IMR-90 (cell line): ENCODE results near the gene TACC2. TPM values are rescaled to one million over a fixed set of nuclear protein-coding genes. Genes with fewer than 3 reads are reported as not detected.

ENCODE experiments used
- ATAC-seq: fragments of 200-7000 bp; cut with Tn5 transposase; 2 replicates; pipeline ENCODE4 v1.9.1; 2020; ENCODE audit warnings: low read depth, mild to moderate bottlenecking, moderate library complexity
- BruUV-seq: library from RNA; stranded (reverse); fragments of 400-500 nt; replicated peaks from 2 replicates; lab custom pipeline; 2021; lab: Mats Ljungman, UMichigan
- CTCF ChIA-PET: fragments of 300-600 bp; formaldehyde crosslinking; extraction: SDS; loops from one replicate; lab custom pipeline; 2021; ENCODE audit warnings: antibody characterized with exemption; lab: Yijun Ruan, JAX
- POLR2A ChIA-PET: fragments of 300-600 bp; sonication (Branson Sonifier 250); formaldehyde crosslinking; loops from one replicate; lab custom pipeline; 2022; ENCODE audit warnings: antibody characterized with exemption; ENCODE audit not compliant: unreplicated experiment; lab: Charles Lee
- DNase-seq: peaks from one replicate; pipeline ENCODE4 v3.0.0; 2013
- H2AFZ ChIP-seq: replicated peaks from 2 replicates; pipeline ENCODE3; 2013; ENCODE audit warnings: low read length, mild to moderate bottlenecking; ENCODE audit not compliant: poor library complexity
- H2AK5ac ChIP-seq: 2 replicates; pipeline ENCODE4 v1.6.1; 2013; ENCODE audit warnings: low read depth, low read length, inconsistent platforms
- H2AK9ac ChIP-seq: replicated peaks from 2 replicates; pipeline ENCODE3; 2013; ENCODE audit warnings: mild to moderate bottlenecking, low read depth, low read length, moderate library complexity; ENCODE audit not compliant: poor library complexity
- H2BK120ac ChIP-seq: 2 replicates; pipeline ENCODE4 v1.6.1; 2013; ENCODE audit warnings: low read depth, low read length, inconsistent platforms
- H2BK15ac ChIP-seq: 3 replicates; pipeline ENCODE4 v1.6.1; 2013; ENCODE audit warnings: low read depth, low read length, inconsistent platforms
- H2BK20ac ChIP-seq: 2 replicates; pipeline ENCODE4 v1.6.1; 2013; ENCODE audit warnings: low read depth, mild to moderate bottlenecking, inconsistent platforms, low read length, moderate library complexity
- H2BK5ac ChIP-seq: 2 replicates; pipeline ENCODE4 v1.6.1; 2013; ENCODE audit warnings: mild to moderate bottlenecking, low read depth, low read length, inconsistent platforms; ENCODE audit not compliant: poor library complexity, severe bottlenecking
- H3K14ac ChIP-seq: replicated peaks from 2 replicates; pipeline ENCODE4 v1.6.1; 2013; ENCODE audit warnings: low read depth, low read length, inconsistent platforms
- H3K18ac ChIP-seq: 2 replicates; pipeline ENCODE4 v1.6.1; 2013; ENCODE audit warnings: low read depth, low read length, control low read depth
- H3K23ac ChIP-seq: 2 replicates; pipeline ENCODE4 v1.6.1; 2013; ENCODE audit warnings: low read depth, low read length, inconsistent platforms
- H3K27ac ChIP-seq: 2 replicates; pipeline ENCODE4 v1.5.1; 2013; ENCODE audit warnings: mild to moderate bottlenecking, control low read depth, low read length; ENCODE audit not compliant: insufficient read depth
- H3K27me3 ChIP-seq: 2 replicates; pipeline ENCODE4 v1.6.1; 2013; ENCODE audit warnings: low read length; ENCODE audit not compliant: control insufficient read depth, insufficient read depth
- H3K36me3 ChIP-seq: 2 replicates; pipeline ENCODE4 v1.6.1; 2013; ENCODE audit warnings: low read length, mixed read lengths; ENCODE audit not compliant: control insufficient read depth, insufficient read depth
- H3K4ac ChIP-seq: 2 replicates; pipeline ENCODE4 v1.6.1; 2013; ENCODE audit warnings: low read depth, low read length, inconsistent platforms
- H3K4me1 ChIP-seq: 2 replicates; pipeline ENCODE4 v1.6.1; 2013; ENCODE audit warnings: low read length, mixed read lengths; ENCODE audit not compliant: control insufficient read depth, insufficient read depth
- H3K4me2 ChIP-seq: 2 replicates; pipeline ENCODE4 v1.6.1; 2013; ENCODE audit warnings: low read depth, mild to moderate bottlenecking, control low read depth, low read length, moderate library complexity
- H3K4me3 ChIP-seq: 2 replicates; pipeline ENCODE4 v1.5.1; 2013; ENCODE audit warnings: low read depth, mild to moderate bottlenecking, control low read depth, low read length, moderate library complexity; ENCODE audit not compliant: insufficient read depth
- H3K56ac ChIP-seq: 2 replicates; pipeline ENCODE4 v1.6.1; 2013; ENCODE audit warnings: low read length, inconsistent platforms; ENCODE audit not compliant: insufficient read depth; ENCODE audit errors: extremely low read depth
- H3K79me1 ChIP-seq, 2 experiments: 2 replicates each; pipeline ENCODE4 v1.6.1; 2013; ENCODE audit warnings: low read length in 2 of 2, inconsistent platforms in 1 of 2, low read depth in 1 of 2
- H3K9ac ChIP-seq: 2 replicates; pipeline ENCODE4 v1.6.1; 2013; ENCODE audit warnings: low read depth, low read length, control low read depth
- H3K9me1 ChIP-seq: 2 replicates; pipeline ENCODE4 v1.6.1; 2013; ENCODE audit warnings: low read length, inconsistent platforms; ENCODE audit not compliant: insufficient read depth
- H3K9me3 ChIP-seq: 2 replicates; pipeline ENCODE4 v1.6.1; 2013; ENCODE audit warnings: low read length; ENCODE audit not compliant: control insufficient read depth, insufficient read depth
- H4K20me1 ChIP-seq: 2 replicates; pipeline ENCODE4 v1.6.1; 2013; ENCODE audit warnings: low read length, inconsistent platforms; ENCODE audit not compliant: insufficient read depth
- H4K5ac ChIP-seq: 2 replicates; pipeline ENCODE4 v1.6.1; 2013; ENCODE audit warnings: mild to moderate bottlenecking, low read depth, low read length, control low read depth
- H4K8ac ChIP-seq, 2 experiments: 2 replicates each; pipeline ENCODE4 v1.6.1; 2013; ENCODE audit warnings: low read depth in 2 of 2, low read length in 2 of 2, control low read depth in 1 of 2, inconsistent platforms in 1 of 2
- H4K91ac ChIP-seq: 2 replicates; pipeline ENCODE4 v1.6.1; 2013; ENCODE audit warnings: low read depth, low read length, inconsistent platforms; ENCODE audit not compliant: insufficient read depth
- SMC3 ChIP-seq: fragments of 150-350 bp; IDR thresholded peaks from 2 replicates; pipeline ENCODE4 v1.6.1; 2016; ENCODE audit warnings: low read depth, mild to moderate bottlenecking, antibody characterized with exemption, low read length, moderate library complexity
- WGBS, 2 experiments: methylation state at CpG; one replicate each; pipeline versions ENCODE4 v1.1.5 to v1.1.7; 2013; ENCODE audit warnings: missing lambda C conversion rate in 2 of 2; ENCODE audit not compliant: insufficient read length in 1 of 2; ENCODE audit errors: extremely low coverage in 2 of 2; 5-methylcytosine and 5-hydroxymethylcytosine counted together
- dilution Hi-C: fragments of 300-500 bp; cut with HindIII; formaldehyde crosslinking; loops from one replicate; pipeline ENCODE4 v1.14.3; 2018; ENCODE audit warnings: low sequenced_read_pairs; ENCODE audit not compliant: unreplicated experiment
- in situ Hi-C: fragments of 300-500 bp; cut with MboI; formaldehyde crosslinking; loops from 3 replicates; pipeline ENCODE4 v1.14.3; 2019; ENCODE audit warnings: low sequenced_read_pairs, inconsistent platforms, mixed read lengths
- intact Hi-C: fragments of 100-400 bp; cut with micrococcal nuclease; formaldehyde crosslinking; loops from 2 replicates; pipeline ENCODE4 v1.10.0; 2022
- polyA plus RNA-seq, 3 experiments: library from polyadenylated mRNA; depleted of rRNA; stranded (reverse); fragments of >200 nt; gene quantifications; 2 replicates each; pipeline ENCODE4 v1.2.3, GENCODE V29; 2012; ENCODE audit warnings: low replicate concordance in 1 of 3
- total RNA-seq: library from RNA; depleted of rRNA; stranded (reverse); fragments of >200 nt; gene quantifications from 2 replicates; pipeline ENCODE4 v1.2.3, GENCODE V29; 2012

Gene TACC2
- total and polyA plus RNA-seq, 2 of the 4 experiments (the other 2 are of a cell fraction): 2.9 to 15.4 TPM

GRCh38 chr10:122184254-122184653, 195.3 kb downstream of the TACC2 start:
- Histone ChIP-seq H3K9me3 (no peaks in the 10 kb centered on the region), H3K23ac (no peak overlapping the region), H3K14ac (no peak overlapping the region), H2BK120ac (no peak overlapping the region), H3K4me2 (no peak overlapping the region), H3K4me1 (peaks cover 10% of the 10 kb centered on the region), H3K56ac (no peak overlapping the region), H3K79me1 (peaks cover 20 to 70% of the 10 kb centered on the region in 2 experiments), H2AK5ac (0 out of 2 replicates have a peak overlapping the region, but pooled peaks have one; percentile 3), H4K20me1 (peaks cover 9% of the 10 kb centered on the region; the same call in 1 of the 2 replicates), H3K27ac (no peak overlapping the region), H2AFZ (no peak overlapping the region), H3K9ac (no peak overlapping the region), H3K4ac (0 out of 2 replicates have a peak overlapping the region, but pooled peaks have one; percentile 10), H2AK9ac (no peak overlapping the region), H4K5ac (no peak overlapping the region), H4K8ac (no peak overlapping the region), H2BK20ac (no peak overlapping the region), H3K36me3 (no peaks in the 10 kb centered on the region), H3K27me3 (no peaks in the 10 kb centered on the region), H2BK5ac (no peak overlapping the region), H3K18ac (no peak overlapping the region), H3K4me3 (no peak overlapping the region), H2BK15ac (no peak overlapping the region), H4K91ac (no peak overlapping the region), H3K9me1 (peaks cover 21% of the 10 kb centered on the region)
- in situ Hi-C loops: no loop called here
- ATAC-seq (no peak), DNase-seq (no peak)
- CTCF ChIA-PET: no interaction called here
- TF ChIP-seq SMC3: no peak
- WGBS, 2 experiments: no CpG with 5 or more reads among the region's 6 CpGs
- dilution Hi-C loops: no loop called here
- POLR2A ChIA-PET: no interaction called here
- BruUV-seq: no TSS peak
- intact Hi-C loops: no loop called here
